Activated CD4-positive, alpha-beta T cell treated with anti-CD3 and anti-CD28 coated beads for 48 hours (primary cell): ENCODE measurements around the gene THEMIS2.
"Not testable (repeated sequence)": the region's sequence is repeated elsewhere in the genome, so short reads cannot be mapped to it uniquely, and the experiment has no call there.

Experiments used
- DNase-seq: peaks from one replicate; pipeline ENCODE4 v3.0.0-alpha.2; 2020

Gene THEMIS2

GRCh38 chr1:27872059-27872801 is at the start of gene THEMIS2:
TSS of gene THEMIS2 (plus strand) at chr1:27872544. CDS start at chr1:27872572, 28 bp downstream.
- peak; percentile 85 for DNase-seq

- DNase-seq: no peak
These were observed 48.6 kb upstream of the THEMIS2 start for GRCh38 chr1:27823784-27824183.

- no peak for DNase-seq
These were observed 47.9 kb upstream of the THEMIS2 start for GRCh38 chr1:27824411-27824810.

GRCh38 chr1:27829339-27829960 is 42.9 kb upstream of the THEMIS2 start:
- DNase-seq: not testable (repeated sequence)

DNA sequence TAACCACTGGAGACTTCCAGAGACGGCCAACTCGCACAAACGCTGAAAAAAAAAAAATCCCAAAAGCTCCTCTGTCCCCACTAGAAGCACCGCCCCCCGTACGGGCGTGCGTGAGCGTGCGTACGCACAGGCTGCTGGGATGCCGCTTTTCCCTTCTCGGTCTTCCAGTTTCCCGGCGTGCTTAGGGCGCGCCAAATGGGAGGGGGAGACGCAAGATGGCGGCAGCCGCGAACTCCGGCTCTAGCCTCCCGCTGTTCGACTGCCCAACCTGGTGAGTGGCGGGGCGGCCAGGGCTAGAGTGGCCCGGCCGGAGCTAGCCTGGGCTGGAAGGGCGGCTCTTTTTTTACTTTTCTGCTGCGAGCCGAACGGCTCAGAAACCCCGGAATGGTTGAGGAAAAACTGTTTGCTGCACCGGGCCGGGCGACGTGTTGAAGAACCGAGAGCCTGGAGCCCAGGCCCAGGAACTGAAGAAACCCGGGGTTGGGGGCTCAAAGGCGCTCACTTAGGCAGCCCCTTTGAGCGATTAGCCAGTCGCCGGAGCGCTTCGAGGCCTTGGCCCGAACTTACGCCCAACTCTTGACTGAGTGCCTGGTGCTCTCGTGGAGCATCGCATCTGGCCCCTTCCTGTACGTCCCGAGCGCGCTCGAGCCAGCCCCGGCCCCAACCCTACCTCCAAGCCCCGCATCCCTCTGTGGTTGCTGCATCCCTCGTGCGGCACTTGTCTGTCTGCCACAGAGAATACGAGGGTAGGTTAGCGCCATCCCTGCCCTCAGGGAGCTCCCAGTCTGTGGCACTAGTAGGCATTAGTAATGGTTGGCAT is 41.5 kb upstream of the THEMIS2 start, which contains the start of gene PPP1R8:
Gene PPP1R8 (plus strand): TSS at position 162 of the 820 bp plus-strand sequence. CDS start 54 bp downstream, at position 216.
- peak; percentile 94 for DNase-seq

- DNase-seq: no peak
These were observed 40.6 kb upstream of the THEMIS2 start for GRCh38 chr1:27831568-27832410.

DNA sequence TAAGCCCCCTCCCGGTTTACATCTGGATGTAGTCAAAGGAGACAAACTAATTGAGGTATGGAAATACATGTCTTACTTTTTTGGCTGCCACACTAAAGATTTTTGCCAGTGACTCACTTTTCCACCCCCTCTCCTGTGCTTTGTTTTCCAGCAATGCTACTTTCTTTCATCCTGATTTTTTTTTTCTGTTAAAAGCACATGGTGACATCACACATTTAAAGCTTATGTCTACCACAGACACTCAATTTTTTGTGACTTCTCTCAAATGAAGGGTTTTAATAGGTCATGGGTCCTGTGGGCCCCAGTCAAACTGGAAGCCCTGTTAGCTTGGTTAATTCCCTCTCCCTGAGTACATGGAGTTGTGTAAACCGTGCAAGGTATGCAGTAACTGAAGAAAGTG is 39.6 kb upstream of the THEMIS2 start:
- no peak for DNase-seq

- DNase-seq: no peak
These were observed 38.9 kb upstream of the THEMIS2 start for GRCh38 chr1:27833470-27833869.

- DNase-seq: no peak
These were observed 37.3 kb upstream of the THEMIS2 start for GRCh38 chr1:27835046-27835445.

GRCh38 chr1:27835501-27835900 is 36.8 kb upstream of the THEMIS2 start:
- DNase-seq: no peak

- DNase-seq: no peak
These were observed 22.4 kb upstream of the THEMIS2 start for GRCh38 chr1:27849951-27850350.

- DNase-seq: no peak
These were observed 17.3 kb upstream of the THEMIS2 start for GRCh38 chr1:27855085-27855484.

- DNase-seq: no peak
These were observed 15.6 kb upstream of the THEMIS2 start for GRCh38 chr1:27856561-27857343.

DNA sequence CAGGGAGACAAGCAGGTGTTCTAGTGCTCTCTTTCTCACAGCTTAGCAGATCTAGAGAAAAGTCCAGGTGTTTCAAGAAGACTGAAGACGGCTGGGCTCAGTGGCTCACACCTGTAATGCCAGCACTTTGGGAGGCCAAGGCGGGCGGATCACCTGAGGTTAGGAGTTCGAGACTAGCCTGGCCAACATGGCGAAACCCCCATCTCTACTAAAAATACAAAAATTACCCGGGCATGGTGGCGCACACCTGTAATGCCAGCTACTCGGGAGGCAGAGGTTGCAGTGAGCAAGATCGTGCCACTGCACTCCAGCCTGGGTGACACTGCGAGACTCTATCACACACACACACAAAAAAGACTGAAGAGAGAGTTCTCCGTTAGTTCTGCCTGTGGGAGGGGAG is 14.8 kb upstream of the THEMIS2 start:
- not testable (repeated sequence) for DNase-seq

GRCh38 chr1:27858072-27858948 is 14.0 kb upstream of the THEMIS2 start:
- peak; percentile 90 for DNase-seq

DNA sequence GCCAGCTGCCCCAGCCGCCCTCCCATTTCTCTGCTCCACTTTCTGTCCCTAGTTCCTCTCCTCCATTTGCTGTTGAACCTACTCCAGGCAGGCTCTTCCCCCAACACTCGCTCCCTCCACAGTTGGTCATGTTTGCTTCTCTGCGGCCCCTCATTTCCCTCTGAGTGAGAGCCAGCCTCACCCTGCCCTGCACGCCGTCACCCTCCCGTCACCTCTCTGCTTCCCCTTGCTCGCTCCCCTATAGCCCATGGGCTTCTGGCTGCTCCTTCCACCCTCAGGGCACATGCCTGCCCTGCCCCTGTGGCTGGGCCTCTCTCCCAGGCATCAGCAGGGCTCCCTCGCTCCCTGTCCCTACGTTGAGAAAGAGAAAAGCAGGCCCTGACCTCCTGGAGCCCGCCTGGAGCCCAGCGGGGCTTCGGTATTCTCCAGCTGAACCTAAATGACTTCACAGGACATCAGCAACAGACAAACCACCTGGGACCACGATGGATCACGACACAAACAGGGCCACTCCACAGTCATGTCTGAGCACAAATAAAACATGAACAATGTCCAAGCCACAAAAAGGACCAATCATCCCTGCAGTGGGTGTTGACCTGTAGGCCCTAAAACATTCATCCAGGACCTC is 13.3 kb upstream of the THEMIS2 start:
- no peak for DNase-seq

GRCh38 chr1:27861436-27861835 is 10.9 kb upstream of the THEMIS2 start:
- no peak for DNase-seq

GRCh38 chr1:27862004-27862403 is 10.3 kb upstream of the THEMIS2 start:
- DNase-seq: no peak

GRCh38 chr1:27862671-27863537 is 9.4 kb upstream of the THEMIS2 start:
- DNase-seq: no peak
